ENCODE measurements around the gene DDIT3.

- TF ChIP-seq YY1 (IDR thresholded peaks at IDR 0.05; ENCODE audit: low read depth) (no peak), TCF12 (IDR thresholded peaks at IDR 0.05; ENCODE audit: low read depth) (no peak), EP300 (IDR thresholded peaks at IDR 0.05; ENCODE audit: borderline replicate concordance) (no peak), RAD21 (IDR thresholded peaks at IDR 0.05; ENCODE audit: low read depth) (no peak), CREB1 (IDR thresholded peaks at IDR 0.05; ENCODE audit: low read depth) (no peak), CEBPB (IDR thresholded peaks at IDR 0.05) (no peak)
- TF ChIP-seq, protein P1, sequence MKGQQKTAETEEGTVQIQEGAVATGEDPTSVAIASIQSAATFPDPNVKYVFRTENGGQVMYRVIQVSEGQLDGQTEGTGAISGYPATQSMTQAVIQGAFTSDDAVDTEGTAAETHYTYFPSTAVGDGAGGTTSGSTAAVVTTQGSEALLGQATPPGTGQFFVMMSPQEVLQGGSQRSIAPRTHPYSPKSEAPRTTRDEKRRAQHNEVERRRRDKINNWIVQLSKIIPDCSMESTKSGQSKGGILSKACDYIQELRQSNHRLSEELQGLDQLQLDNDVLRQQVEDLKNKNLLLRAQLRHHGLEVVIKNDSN (IDR thresholded peaks at IDR 0.05) = no peak
Measured at GRCh38 chr12:57560516-57560915, 40.2 kb upstream of the DDIT3 start.
